HG03342 (cell line): ENCODE data around the gene PPARA.

Experiments used
- ATAC-seq: cut with Tn5 transposase; IDR thresholded peaks from one replicate; pipeline ENCODE4 v1.9.1; 2021; ENCODE audit warnings: mild to moderate bottlenecking, moderate library complexity; ENCODE audit not compliant: unreplicated experiment

The PPARA gene

GRCh38 chr22:46150034-46150654, at the start of gene PPARA:
Gene PPARA, plus strand, starts transcription at chr22:46150526. Its CDS starts 47,858 bp downstream, at chr22:46198384.
- peak; percentile 58 for ATAC-seq

DNA sequence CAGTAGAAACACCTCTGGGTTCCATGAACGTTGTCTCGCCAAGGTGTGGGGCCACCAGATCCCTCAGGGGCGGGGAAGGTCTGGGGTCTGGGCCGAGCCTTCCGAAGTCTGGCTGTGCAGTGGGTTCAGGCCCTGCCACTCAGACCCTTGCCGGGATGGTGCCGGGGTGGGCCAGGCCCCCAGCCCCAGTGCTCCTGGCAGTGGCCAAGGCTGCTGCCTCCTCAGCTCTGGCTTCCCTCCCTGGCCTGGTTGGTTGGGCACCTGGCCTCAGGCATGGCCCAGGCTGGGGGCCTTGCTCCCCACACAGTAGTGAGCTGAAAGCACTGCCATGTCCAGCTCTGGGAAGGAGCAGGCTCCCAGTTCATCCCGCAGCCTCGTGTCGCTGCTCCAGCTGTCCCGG, 48.2 kb upstream of the PPARA start:
- ATAC-seq: no peak

- ATAC-seq: no peak
Observed at GRCh38 chr22:46102752-46103151, 47.6 kb upstream of the PPARA start.

- ATAC-seq: no peak
Observed at GRCh38 chr22:46103181-46103580, 47.1 kb upstream of the PPARA start.

DNA sequence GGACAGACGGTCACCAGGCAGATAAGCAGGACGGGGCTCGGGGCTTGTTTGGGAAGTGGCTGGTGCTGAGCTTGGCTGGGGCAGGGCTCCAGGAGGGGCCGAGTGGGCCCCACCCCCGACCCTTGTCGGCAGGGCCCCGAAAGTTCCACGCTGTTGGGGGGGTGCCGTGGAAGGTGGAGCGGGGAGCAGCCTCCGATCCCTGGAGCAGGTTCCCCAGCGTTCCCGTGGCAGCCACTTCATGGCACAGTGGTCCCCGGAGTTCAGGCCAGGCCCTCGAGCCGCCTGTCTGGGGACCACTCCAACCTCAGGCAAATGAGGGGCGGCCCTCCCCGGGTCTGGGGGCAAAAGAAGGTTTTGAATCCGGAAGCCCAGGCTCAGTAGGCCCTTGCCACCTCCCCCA, 46.7 kb upstream of the PPARA start:
- no peak for ATAC-seq

GRCh38 chr22:46104170-46104880, 46.0 kb upstream of the PPARA start:
- ATAC-seq: no peak

DNA sequence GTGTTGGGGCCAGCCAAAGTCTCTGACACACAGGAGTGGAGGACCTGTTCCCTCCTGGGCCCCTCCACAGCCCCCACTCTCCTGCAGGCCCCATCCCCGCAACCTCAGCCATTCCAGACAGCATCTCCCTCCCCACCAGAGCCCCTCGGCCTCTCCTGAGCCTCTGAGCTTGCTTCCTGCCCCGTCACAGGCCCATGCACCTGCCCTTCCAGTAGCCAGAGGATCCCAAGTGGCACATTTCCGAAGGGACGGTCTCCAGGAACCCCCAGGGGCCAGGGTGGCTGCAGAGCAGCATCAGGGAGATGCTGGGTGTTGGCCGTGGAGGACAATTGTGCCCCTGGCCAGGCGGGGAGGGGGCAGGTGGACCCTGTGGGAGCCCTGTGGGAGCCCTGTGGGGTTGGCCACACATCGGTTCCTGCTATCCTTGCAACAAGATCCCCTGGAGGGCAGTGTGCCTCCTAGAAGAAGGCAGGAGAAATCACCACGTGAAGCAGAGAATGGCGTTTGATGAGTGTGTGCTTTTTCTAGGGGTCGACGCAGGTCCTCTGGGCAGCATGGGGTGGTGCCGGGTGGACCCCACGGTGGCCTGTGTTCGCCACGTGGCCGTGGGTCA, 45.3 kb upstream of the PPARA start:
- no peak for ATAC-seq

DNA sequence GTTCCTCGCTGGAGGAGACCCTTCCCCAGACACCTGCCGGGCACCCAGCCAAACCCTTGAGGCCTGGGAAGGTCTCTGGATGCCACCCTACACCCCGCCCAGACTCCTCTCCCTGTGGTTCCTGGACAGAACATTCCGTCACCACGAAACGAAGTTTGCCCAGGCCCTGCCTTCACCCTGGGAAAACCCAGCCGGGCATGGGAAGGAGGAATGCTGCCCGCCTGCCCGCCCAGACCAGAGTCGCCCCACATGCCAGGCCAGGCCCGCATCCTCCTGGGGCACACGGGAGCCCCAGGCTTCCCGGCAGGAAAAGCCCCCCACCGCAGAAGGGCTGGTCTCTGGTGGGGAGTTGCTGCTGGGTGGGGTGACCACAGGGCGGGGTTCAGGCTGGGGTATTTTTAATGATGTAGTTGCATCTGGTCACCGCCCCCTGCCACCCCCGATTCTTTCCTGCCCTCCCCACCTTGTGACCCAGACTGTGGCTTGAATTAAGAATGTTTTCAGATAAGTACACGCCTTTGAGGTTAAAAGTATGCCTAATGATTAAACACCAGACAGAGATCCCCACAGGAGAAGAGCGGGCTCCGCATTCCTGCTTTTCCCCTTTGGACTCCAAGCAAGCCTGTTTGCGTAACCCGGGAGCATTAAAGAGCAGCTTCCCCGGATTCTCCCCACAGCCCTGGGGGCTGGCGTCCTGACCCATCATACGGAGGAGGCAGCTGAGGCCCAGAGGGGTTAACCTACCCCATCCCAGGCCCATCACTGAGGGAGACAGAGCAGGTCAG, 44.6 kb upstream of the PPARA start:
- ATAC-seq: no peak

GRCh38 chr22:46106279-46107022, 43.9 kb upstream of the PPARA start:
- no peak for ATAC-seq

GRCh38 chr22:46107089-46107664, 43.1 kb upstream of the PPARA start:
- ATAC-seq: no peak

- no peak for ATAC-seq
Observed at GRCh38 chr22:46107753-46108563, 42.4 kb upstream of the PPARA start.

- no peak for ATAC-seq
Observed at GRCh38 chr22:46108564-46109473, 41.5 kb upstream of the PPARA start.

- no peak for ATAC-seq
Observed at GRCh38 chr22:46109474-46110003, 40.8 kb upstream of the PPARA start.

GRCh38 chr22:46110215-46110614, 40.1 kb upstream of the PPARA start:
- ATAC-seq: no peak

GRCh38 chr22:46111645-46112306, 38.5 kb upstream of the PPARA start:
- ATAC-seq: no peak

DNA sequence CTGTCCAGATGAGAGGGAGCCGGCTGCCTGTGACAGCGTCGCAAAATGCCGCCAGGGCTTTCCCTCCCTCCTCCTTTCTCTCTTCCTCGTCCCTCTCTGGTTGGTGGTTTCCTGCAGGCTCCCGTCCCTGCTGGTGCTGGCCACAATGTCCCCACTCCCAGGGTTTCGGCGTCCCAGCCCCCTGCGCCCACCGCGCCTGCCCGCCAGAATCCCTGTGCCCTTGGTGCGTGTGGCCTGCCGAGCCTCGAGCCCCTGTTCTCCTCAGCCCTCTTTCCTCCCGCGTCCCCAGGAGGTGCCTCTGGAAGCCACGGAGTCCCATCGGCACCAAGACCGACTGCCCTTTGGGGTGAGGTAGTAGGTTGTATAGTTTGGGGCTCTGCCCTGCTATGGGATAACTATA, 37.9 kb upstream of the PPARA start:
- no peak for ATAC-seq

DNA sequence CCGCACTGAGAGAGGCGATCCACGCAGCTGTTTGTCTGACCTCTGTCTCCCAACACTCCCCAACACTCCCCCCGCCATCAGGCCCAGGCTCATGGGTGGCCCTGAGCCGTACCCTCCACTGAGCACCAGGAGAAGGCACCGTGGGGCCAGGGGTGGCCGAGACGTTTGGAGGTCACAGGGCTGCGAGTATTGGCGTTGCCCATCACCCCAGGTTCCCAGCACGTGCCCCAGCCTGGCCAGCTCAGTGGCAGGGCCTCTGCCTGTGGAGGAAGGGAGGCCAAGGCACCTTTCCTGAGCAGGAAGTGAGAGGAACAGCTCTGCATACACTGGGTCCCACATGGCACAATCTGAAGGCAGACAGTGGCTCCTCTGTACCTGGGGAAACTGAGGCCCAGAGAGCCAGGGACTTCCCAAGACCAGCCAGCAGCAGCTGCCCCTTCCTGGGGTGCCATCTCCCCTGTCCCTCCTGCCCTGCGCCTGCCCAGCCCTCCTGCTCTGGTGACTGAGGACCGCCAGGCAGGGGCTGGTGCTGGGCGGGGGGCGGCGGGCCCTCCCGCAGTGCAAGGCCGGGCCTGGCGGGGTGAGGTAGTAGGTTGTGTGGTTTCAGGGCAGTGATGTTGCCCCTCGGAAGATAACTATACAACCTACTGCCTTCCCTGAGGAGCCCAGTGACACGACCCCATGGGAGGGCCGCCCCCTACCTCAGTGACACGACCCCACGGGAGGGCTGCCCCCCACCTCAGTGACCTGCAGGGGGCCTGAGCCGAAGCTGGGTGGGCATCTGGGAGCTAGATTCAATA, 37.0 kb upstream of the PPARA start:
- no peak for ATAC-seq
